ENCODE results near the gene FAM110A.
"Not testable (repeated sequence)": the region's sequence is repeated elsewhere in the genome, so short reads cannot be mapped to it uniquely, and the experiment has no call there.

The FAM110A gene

GRCh38 chr20:824490-824889, 9.0 kb upstream of the FAM110A start:
- DNase-seq, result no peak

DNA sequence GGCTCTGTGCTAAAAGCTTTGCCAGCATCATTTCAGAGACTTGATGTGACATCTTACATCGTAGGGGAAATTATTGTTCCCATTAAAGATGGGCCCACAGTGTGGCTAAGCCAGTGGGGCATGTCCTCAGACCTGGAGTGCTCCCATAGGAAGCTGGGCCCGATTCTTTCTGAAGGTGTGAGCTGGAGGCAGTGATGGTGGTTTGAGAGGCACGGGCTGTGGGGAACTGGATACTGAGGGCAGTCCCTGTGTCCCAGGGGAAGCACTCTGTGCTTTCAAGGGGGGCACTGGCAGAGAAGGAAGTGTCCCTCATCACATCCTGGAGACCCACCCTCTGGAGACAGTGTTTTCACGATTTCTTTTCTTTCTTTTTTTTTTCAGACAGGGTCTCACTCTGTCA, 8.6 kb upstream of the FAM110A start:
- DNase-seq, result no peak

- DNase-seq, result no peak
Measured at GRCh38 chr20:825710-826421, 7.6 kb upstream of the FAM110A start.

- no peak for DNase-seq
Measured at GRCh38 chr20:826695-827323, 6.7 kb upstream of the FAM110A start.

DNA sequence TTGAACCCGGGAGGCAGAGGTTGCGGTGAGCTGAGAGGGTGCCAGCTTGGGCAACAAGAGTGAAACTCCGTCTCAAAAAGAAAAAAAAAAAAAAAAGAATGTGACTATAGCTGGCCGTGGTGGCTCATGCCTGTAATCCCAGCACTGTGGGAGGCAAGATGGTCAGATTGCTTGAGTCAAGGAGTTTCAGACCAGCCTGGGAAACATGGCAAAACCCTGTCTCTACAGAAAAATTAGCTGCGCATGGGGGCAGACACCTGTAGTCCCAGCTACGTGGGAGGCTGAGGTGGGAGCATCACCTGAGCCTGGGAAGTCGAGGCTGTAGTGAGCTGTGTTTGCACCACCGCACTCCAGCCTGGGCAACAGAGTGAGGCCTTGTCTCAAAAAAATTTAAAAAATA, 5.5 kb upstream of the FAM110A start:
- not testable (repeated sequence) for DNase-seq

DNA sequence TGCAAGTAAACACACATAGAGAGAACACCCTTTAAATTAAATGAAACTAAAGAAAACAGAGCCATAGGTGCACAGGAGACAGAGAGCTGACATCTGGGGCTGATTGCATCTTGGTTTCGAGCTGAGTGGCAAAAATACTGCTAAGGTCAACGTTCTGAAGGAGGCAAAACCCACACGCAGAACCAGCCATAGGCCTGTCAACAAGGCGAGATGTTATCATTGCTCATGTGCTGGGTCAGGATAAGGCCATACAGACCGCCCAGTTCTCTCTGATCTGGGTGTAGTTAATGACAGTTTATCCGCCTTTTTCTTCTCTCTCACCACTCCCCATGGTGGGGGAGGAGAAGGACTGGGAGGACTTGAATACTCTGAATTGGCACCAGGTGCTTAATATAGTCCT, 4.5 kb upstream of the FAM110A start:
- peak; percentile 60 for DNase-seq

- no peak for DNase-seq
Measured at GRCh38 chr20:829551-829950, 4.0 kb upstream of the FAM110A start.

DNA sequence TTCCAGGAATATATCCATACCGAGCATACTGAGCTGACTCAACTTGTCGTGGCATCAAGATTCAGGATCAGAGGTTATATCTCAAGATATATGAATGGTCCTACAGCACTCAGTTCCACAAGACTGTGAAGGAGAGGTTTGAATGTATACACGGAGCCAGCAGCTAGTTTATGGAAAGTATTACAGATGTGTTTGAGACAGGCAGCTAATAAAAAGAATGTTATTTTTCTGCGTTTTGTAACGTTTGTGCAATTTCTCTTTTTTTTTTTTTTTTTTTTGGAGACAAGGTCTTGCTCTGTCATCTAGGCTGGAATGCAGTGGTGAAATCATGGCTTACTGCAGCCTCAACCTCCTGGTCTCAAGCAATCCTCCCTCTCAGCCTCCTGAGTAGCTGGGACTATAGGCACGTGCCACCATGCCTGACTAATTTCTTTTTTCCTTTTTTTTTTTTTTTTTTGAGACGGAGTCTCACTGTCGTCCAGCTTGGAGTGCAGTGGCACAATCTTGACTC, 3.4 kb upstream of the FAM110A start:
- DNase-seq, result no peak

DNA sequence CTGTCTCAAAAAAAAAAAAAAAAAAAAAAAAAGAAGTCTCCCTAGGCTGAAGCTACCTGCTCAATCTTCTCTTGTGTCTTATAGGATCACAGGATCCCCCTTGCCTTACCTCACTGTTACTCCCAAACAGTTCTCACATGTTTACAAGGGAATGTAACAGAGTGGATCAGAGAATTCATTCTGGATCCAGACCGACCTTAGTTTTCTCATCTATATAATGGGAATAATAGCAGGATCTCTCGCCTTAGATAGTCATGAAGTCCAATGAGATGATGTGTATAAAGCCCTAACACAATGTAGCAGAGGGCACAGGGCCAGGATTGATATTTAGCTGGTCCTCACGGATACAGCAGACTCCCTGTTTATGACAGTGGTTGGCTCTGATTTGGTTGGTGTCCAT, 2.3 kb upstream of the FAM110A start:
- DNase-seq, result no peak

DNA sequence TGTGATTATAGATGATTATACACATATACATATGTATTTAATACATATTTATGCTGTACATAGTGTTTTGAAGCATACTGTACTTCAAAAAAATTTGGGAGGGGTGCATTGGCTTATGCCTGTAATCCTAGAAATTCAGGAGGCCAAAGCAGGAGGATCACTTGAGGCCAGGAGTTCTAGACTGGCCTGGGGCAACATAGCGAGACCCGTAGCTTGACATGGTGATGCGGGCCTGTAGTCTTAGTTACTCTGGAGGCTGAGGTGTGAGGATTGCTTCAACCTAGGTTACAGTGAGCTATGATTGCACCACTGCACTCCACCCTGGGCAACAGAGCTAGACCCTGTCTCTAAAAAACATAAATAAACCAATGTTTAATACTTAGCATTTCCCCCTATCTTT, 1.6 kb upstream of the FAM110A start:
- DNase-seq, result no peak

- no peak for DNase-seq
Measured at GRCh38 chr20:833121-833449, 430 bp upstream of the FAM110A start.

DNA sequence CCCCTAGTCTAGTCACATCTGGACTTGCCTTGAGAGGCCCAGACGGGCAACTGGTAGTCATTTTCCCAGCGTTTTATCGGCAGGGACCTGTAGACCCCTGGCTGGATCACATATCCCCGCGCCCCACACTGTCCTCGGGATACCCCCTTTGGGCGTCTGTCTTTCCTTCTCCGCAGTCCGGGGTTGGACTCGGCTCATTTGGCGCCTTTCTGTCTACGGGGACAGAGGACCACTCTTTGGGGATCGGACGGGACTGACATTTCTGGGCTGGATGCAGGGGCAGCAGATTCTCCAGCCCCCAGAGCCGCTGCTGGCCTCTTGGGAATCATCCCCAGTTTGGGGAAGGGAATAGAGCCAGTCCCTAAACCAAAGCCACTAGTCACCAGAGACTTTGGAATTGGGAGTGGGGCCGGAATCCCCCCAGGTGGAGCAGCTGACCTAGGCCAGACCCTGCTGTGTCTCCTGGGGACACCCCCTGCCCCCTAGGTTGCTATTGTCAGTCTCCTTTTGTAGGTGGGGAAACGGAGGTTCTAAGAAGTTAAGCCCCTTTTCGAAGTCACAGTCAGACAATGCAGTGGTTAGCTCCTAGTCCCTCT, 734 bp downstream of the FAM110A start:
- DNase-seq, result no peak

DNA sequence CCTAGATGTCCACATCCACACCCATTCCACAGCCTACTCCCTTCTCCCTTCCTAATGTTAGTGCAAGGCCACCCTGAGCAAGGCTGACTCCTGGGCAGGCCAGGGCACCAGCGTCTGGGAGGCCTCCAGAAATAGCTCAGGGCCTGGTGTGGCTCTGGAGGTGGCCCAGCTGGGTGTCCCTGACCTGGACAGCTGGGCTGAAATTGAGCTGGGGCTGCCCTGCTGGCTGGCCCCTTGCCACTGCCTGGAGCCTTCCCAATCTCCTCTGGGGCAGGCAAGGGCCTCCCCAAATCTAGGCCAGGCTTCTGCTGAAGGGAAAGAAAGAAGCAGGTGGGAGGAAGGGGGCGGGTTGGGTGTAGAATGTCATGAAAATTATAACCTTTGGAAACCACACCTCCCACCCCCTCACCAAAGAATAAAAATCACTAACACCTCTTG, 2.1 kb downstream of the FAM110A start:
- DNase-seq, result peak; percentile 70

DNA sequence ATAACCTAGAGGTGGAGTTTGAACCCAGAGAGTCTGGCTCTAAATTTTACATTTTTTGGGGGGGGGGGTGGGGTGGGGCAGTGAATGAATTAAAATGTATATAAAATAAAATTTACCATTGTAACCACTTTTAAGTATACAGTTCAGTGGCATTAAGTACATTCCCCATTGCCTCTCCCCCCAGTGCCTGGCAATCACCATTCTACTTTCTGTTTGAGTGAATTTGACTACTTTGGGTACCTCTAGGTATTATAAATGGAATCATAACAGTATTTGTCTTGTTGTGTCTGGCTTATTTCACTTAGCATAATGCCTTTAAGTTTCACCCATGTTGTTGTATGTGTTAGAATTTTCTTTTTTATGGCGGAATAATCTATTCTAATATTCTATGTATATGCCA, 2.7 kb downstream of the FAM110A start:
- no peak for DNase-seq

DNA sequence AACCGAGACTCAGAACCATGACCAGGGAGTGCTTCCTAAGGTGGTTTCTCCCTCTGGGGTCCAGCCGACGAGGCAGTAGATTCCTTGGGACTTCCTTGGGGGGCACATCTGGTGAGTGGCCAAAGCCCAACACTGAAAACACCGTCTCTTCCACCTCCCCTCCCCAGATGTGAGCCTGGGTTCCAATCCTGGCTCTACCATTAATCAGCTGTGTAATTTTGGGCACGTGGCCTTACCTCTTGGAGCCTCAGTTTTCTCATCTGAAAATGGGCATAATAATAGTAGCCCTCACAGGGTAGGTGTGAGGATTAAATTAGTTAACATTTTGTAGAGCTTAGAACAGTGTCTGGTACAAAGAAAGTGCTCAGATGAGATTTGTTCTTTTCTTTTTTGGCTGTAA, 5.5 kb downstream of the FAM110A start:
- DNase-seq, result no peak

- DNase-seq, result no peak
Measured at GRCh38 chr20:839626-840025, 6.1 kb downstream of the FAM110A start.

DNA sequence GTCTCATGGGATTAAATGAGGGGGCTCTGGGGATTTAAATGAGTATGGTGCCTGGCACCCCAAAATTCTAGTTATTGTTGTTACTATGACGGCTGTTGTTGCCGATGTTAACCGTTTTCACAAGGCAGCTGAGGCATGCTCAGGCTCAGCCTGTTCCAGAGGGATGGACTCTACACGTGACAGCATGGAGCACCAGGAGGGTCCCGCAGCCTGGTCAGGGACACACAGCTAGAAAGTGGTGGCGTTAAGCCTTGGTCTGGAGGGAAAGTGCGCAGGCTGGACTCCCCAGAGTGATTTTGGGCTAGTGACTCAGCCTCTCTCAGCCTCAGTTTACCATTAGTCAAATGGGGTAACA, 7.0 kb downstream of the FAM110A start:
- no peak for DNase-seq

DNA sequence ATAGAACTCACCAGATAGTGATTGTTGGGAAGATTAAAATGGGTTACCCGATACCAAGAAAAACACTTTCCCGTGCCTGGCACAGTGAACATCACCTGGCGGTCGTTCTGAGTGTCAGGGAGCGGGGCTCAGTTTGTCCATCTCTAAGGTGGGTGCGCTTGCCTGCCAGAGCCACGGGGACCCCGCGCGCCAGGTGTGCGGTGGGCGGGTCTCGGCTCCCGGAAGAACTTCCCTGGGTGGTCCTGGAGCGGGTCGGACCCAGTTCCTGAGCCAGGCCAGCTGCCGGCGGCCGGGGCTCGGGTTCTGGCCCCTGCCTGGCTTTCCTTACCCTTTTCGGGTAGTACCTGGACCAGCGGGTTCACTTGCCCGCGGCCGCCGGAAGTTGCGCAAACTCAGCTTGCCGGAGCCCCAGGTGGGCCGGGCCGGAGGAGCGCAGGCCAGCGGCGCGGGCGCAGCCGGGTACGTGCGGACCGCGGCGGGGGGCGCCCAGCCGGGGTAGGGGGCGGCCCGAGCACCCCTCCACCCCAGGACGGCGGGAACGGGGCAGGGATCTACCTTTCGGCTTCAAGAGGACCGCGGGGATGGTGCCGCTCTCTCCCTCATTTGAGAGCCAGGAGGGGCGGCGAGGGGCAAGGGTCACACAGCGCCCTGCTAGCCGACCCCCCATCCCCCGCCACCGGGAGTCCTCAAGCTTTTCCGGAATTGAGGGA, 7.5 kb downstream of the FAM110A start:
- DNase-seq, result peak; percentile 76

DNA sequence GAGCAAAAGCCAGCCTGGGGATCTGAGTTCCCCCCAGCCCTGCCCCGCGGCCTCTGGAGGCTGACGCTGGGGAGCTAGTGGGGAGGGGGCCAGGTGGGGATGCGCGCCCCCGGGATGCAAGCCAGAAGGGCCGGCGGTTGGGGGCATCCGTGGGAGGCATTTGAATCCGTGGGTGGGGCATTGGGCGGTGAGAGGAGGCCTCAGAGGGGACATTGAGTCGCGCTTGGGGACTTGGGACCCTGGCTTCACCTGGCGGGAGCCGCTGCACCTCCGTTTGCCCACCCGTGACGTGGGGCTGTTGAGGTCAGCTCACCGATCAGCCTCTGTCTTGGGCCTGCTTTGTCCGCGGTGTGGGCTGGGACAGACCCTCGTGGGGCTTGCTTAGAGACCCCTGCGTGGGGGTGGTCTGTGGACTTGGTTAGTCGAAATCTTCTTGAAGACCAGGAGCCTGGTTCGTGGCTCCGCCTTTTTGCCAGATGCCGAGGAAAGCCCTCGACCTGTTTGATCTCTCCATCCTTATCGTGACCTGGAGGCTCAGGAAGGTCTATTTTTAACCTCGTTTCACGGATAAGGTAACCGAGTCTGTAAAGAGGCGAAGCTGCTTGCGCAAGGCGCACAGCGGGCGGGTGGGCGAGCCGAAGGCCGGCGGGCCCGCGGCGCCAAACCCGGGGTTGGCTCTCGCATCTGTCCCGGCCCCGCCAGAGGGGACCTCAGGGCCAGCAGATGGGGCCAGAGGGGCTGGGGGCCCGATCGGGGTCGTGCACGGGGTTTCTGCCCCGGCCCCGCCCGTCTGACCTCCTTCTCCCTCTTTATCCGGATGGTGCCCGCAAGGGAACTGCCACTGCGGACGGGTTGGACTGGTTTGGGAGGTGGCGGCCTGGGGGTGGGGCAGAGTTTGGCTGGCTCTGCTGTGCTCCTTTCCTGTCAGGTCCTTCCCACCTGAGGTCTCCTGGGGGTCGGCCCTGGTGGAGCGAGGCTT, 8.3 kb downstream of the FAM110A start:
- DNase-seq, result no peak

DNA sequence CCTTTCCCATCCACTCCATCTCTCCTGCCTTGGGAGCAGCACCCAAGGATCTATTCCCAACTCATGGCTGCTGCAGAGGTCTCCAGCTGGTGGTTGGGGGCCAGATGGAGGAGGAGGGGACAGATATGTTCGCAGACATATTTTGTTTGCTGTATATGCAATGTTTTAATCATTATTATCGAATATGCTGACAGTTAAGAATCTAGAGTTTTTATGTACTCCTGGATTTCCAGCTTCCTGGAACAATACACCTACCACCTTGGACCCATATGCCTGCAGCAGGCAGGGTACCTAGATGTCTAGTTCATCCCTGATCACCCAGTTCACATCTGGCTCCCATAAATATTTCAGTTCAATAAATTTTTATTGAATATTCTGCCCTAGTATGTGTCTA, 9.0 kb downstream of the FAM110A start:
- no peak for DNase-seq

DNA sequence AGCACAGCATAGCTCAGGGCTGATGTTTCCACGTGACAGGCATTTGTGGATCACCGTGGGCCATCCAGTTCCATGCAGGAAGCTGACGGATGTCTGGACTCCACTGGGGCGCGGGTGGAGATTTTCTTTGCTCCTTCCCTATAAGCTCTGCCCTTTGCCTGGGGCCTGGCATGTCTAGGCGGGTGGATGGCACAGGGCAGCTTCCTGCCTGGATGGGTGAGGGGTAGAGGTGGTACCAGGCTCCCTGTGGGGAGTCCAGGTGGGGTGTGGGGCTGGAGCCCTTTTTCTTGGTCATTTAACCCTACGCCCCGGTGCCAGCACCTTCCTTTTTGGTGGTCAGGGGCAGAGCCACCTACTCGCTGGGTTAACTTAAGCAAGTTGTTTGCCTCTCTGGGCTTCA, 10.4 kb downstream of the FAM110A start:
- DNase-seq, result no peak

- peak; percentile 96 for DNase-seq
Measured at GRCh38 chr20:844473-845225, 11.1 kb downstream of the FAM110A start.

All from activated effector memory CD4-positive, alpha-beta T cell treated with anti-CD3 and anti-CD28 coated beads, Interleukin-2, amount 50 U/mL, for 16 hours (primary cell).